A673 (cell line): Measurements from ENCODE around the gene ZNF25. TPM values are rescaled to one million over a fixed set of nuclear protein-coding genes. Genes with fewer than 3 reads are reported as not detected.

Experiments used
- BruUV-seq: library from RNA; stranded (reverse); fragments of 400-500 nt; replicated peaks from 2 replicates; lab custom pipeline; 2021; lab: Mats Ljungman, UMichigan
- CTCF ChIA-PET: fragments of 300-600 bp; sonication (Branson Sonifier 250); formaldehyde crosslinking; loops from one replicate; lab custom pipeline; 2022; ENCODE audit warnings: antibody characterized with exemption; lab: Charles Lee
- POLR2A ChIA-PET: fragments of 300-600 bp; sonication (Branson Sonifier 250); formaldehyde crosslinking; loops from one replicate; lab custom pipeline; 2022; ENCODE audit warnings: antibody characterized with exemption; ENCODE audit not compliant: low non-redundant PET; lab: Charles Lee
- DNase-seq: peaks from one replicate; pipeline ENCODE4 v3.0.0-alpha.2; 2015; ENCODE audit warnings: low spot score
- H3K27ac ChIP-seq: fragments of 200-600 bp; sonication (generic); 2 replicates; pipeline ENCODE4 v1.5.1; 2016; ENCODE audit warnings: mixed run types, low read depth, mild to moderate bottlenecking, mixed read lengths, antibody characterized with exemption, low read length; ENCODE audit not compliant: poor library complexity, severe bottlenecking
- H3K27me3 ChIP-seq: fragments of 200-600 bp; sonication (generic); replicated peaks from 2 replicates; pipeline ENCODE4 v1.6.1; 2017; ENCODE audit warnings: mixed run types, low read depth, mild to moderate bottlenecking, mixed read lengths, antibody characterized with exemption, low read length; ENCODE audit not compliant: insufficient read depth, poor library complexity
- H3K36me3 ChIP-seq: fragments of 200-600 bp; sonication (generic); 2 replicates; pipeline ENCODE4 v1.6.1; 2016; ENCODE audit warnings: mixed run types, mild to moderate bottlenecking, mixed read lengths, antibody characterized with exemption, low read length; ENCODE audit not compliant: insufficient read depth, poor library complexity, severe bottlenecking
- H3K4me1 ChIP-seq: fragments of 200-600 bp; sonication (generic); 2 replicates; pipeline ENCODE4 v1.6.1; 2017; ENCODE audit warnings: mixed run types, mild to moderate bottlenecking, mixed read lengths, antibody characterized with exemption, low read length; ENCODE audit not compliant: insufficient read depth, poor library complexity, severe bottlenecking
- H3K4me3 ChIP-seq: fragments of 200-600 bp; sonication (generic); 2 replicates; pipeline ENCODE4 v1.5.1; 2016; ENCODE audit warnings: low read depth, mixed run types, mild to moderate bottlenecking, mixed read lengths, low read length; ENCODE audit not compliant: poor library complexity, severe bottlenecking
- H3K9me3 ChIP-seq: fragments of 200-600 bp; sonication (generic); 2 replicates; pipeline ENCODE4 v1.6.1; 2016; ENCODE audit warnings: mixed run types, low read depth, mild to moderate bottlenecking, mixed read lengths, antibody characterized with exemption, low read length; ENCODE audit not compliant: poor library complexity, severe bottlenecking
- EZH2 ChIP-seq: fragments of 200-600 bp; sonication (generic); IDR thresholded peaks from 2 replicates; pipeline ENCODE4 v1.6.1; 2017; ENCODE audit warnings: borderline replicate concordance, low read depth, mild to moderate bottlenecking, mixed read lengths, antibody characterized with exemption, low read length; ENCODE audit not compliant: poor library complexity, severe bottlenecking
- intact Hi-C: fragments of 100-400 bp; cut with micrococcal nuclease; formaldehyde crosslinking; loops from one replicate; pipeline ENCODE4 v1.10.0; 2022; ENCODE audit not compliant: unreplicated experiment
- total RNA-seq: library from RNA; stranded (reverse); gene quantifications from 2 replicates; pipeline ENCODE4 v1.2.3, GENCODE V29; 2021
- TF ChIP-seq, protein P1 (sequence below): fragments of 300-800, 200-600 bp; sonication (generic); conservative IDR thresholded peaks from 2 replicates; pipeline ENCODE4 v1.5.1; 2017; ENCODE audit warnings: low read depth, mild to moderate bottlenecking, antibody characterized with exemption, low read length, moderate library complexity, mixed read lengths

The ZNF25 gene
- total RNA-seq, 1 experiment from 2014 or later, result 5.8 TPM

DNA sequence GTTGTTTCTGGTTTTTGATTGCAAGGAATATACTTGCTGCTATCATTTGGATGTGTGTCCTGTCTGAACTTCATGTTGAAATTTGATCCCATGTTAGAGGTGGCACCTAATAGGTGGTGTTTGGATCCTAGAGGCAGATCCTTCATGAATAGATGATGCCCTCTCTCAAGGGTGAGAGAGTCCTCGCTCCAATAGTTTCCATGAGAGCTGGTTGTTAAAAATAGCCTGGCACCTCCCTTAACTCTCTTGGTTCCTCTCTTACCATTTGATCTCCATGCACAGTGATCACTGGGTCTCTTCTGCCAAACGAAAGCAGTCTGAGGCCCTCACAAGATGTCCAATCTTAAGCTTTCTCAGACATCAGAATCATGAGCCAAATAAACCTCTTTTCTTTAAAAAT, 70.1 kb downstream of the ZNF25 start:
- intact Hi-C loops, result no loop called here
- H3K27me3 ChIP-seq, result no peaks in the 10 kb centered on the region
- no peak overlapping the region for H3K27ac ChIP-seq
- ChIA-PET POLR2A (no interaction called here), CTCF (no interaction called here)
- no peak overlapping the region for H3K4me3 ChIP-seq
- no peak for TF ChIP-seq EZH2
- TF ChIP-seq, protein P1, sequence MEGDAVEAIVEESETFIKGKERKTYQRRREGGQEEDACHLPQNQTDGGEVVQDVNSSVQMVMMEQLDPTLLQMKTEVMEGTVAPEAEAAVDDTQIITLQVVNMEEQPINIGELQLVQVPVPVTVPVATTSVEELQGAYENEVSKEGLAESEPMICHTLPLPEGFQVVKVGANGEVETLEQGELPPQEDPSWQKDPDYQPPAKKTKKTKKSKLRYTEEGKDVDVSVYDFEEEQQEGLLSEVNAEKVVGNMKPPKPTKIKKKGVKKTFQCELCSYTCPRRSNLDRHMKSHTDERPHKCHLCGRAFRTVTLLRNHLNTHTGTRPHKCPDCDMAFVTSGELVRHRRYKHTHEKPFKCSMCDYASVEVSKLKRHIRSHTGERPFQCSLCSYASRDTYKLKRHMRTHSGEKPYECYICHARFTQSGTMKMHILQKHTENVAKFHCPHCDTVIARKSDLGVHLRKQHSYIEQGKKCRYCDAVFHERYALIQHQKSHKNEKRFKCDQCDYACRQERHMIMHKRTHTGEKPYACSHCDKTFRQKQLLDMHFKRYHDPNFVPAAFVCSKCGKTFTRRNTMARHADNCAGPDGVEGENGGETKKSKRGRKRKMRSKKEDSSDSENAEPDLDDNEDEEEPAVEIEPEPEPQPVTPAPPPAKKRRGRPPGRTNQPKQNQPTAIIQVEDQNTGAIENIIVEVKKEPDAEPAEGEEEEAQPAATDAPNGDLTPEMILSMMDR, result no peak
- H3K9me3 ChIP-seq, result peaks cover 6% of the 10 kb centered on the region
- no peaks in the 10 kb centered on the region for H3K36me3 ChIP-seq
- BruUV-seq, result no TSS peak
- H3K4me1 ChIP-seq, result no peaks in the 10 kb centered on the region
- DNase-seq, result no peak

Other genes starting within 250 kb of the ZNF25 start
- gene ZNF248, start 119.0 kb downstream of the ZNF25 start, total RNA-seq, result 8.7 and 10.6 TPM in 2 replicates
- 20.6 and 21.9 TPM in 2 replicates for gene ZNF33A, start 34.0 kb upstream of the ZNF25 start, total RNA-seq
- gene ZNF37A, start 117.7 kb upstream of the ZNF25 start, total RNA-seq, result 19.0 and 20.4 TPM in 2 replicates